HG02623 (cell line): ENCODE measurements around the gene ITGA8.

Experiments used
- ATAC-seq: cut with Tn5 transposase; IDR thresholded peaks from one replicate; pipeline ENCODE4 v1.9.1; 2021; ENCODE audit warnings: moderate library complexity; ENCODE audit not compliant: unreplicated experiment

ITGA8 gene

GRCh38 chr10:15473396-15473767 is 246.3 kb downstream of the ITGA8 start:
- ATAC-seq, result no peak

GRCh38 chr10:15472431-15473395 is 247.0 kb downstream of the ITGA8 start:
- no peak for ATAC-seq

DNA sequence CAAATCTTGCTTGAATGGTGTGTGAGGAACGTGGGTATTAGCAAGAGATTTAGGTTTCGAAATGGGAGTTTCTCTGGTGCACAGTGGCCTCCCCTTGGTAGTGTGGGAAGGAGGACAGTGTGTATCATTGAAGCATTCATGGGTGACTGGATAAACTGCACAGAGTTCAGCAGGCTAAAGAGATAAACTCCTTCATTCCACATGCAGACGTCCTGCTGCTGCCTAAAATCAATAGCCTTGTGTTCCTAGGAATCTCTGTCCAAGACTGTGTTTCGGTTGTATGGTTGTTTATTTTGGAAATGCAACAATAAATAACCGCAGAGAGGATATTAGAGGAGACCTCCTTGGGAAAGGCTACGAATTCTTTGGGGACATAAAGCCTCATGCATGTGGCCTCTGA is 247.7 kb downstream of the ITGA8 start:
- ATAC-seq, result no peak

DNA sequence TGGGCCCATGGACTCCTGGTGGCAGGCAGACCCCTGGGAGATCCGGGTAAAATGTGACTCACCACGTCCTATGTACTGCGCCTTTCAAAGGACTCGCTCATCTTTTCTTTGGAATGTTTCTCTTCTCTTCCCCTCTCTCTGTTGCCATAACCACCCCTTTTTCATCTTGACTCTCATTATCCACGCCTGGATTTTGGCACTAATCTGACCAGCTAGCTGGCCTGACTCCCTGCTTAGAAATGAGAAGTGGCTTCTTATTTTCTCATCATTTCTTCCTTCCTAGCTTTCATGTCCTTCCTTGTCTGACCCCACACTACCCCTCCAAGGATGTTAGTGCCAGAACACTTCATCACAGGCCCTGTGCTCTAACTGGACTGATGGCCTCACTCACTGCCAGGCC is 250.6 kb downstream of the ITGA8 start:
- no peak for ATAC-seq

DNA sequence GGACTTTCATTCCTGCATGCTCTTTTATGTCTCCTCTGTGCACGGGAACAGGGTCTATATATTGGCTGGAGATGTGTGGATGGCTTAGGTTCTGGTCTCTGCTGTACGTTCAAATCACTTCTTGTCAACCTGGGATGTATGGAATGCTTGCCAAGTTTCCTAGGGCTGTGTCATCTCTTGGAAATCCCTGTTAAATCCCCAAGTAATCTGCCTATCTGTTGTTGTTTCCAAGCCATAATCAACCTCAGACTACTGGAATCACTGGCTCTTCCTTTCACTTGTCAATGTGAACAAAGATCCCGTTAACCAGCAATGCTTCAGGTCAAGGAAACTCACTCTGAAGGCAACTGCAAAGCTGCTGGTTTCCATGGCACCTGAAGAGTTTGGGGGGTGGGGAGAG is 255.3 kb downstream of the ITGA8 start:
- ATAC-seq, result no peak
